Fibroblast of lung (primary cell): ENCODE measurements around the gene RBM4B. TPM values are rescaled to one million over a fixed set of nuclear protein-coding genes. Genes with fewer than 3 reads are reported as not detected.

Experiments
- DNase-seq, 2 donors: peaks; one replicate each; pipeline versions ENCODE4 v3.0.0 to v3.0.0-alpha.2; 2010; ENCODE audit warnings: low read depth in 2 of 2
- H2AFZ ChIP-seq: 2 replicates; pipeline ENCODE4 v1.5.1; 2012; ENCODE audit warnings: low read length, control low read depth, inconsistent platforms
- H3K27ac ChIP-seq: 2 replicates; pipeline ENCODE4 v1.5.1; 2011; ENCODE audit warnings: low read length, control low read depth; ENCODE audit not compliant: insufficient read depth
- H3K27me3 ChIP-seq: 2 replicates; pipeline ENCODE4 v1.5.1; 2011; ENCODE audit warnings: mild to moderate bottlenecking, low read length; ENCODE audit not compliant: control insufficient read depth, insufficient read depth
- H3K36me3 ChIP-seq: 2 replicates; pipeline ENCODE4 v1.5.1; 2011; ENCODE audit warnings: low read length; ENCODE audit not compliant: control insufficient read depth, insufficient read depth
- H3K4me1 ChIP-seq: 2 replicates; pipeline ENCODE4 v1.5.1; 2011; ENCODE audit warnings: low read length; ENCODE audit not compliant: control insufficient read depth, insufficient read depth; ENCODE audit errors: extremely low read depth
- H3K4me2 ChIP-seq: 2 replicates; pipeline ENCODE4 v1.5.1; 2011; ENCODE audit warnings: low read length, control low read depth; ENCODE audit not compliant: insufficient read depth; ENCODE audit errors: extremely low read depth
- H3K4me3 ChIP-seq, 4 experiments: fragments of 200-600 bp in 1 of 4; sonication (generic) in 1 of 4; replicated peaks in 1 of 4; 2 replicates each; pipeline ENCODE4 v1.5.1; 2011 to 2016; ENCODE audit warnings: low read length in 4 of 4, low read depth in 3 of 4, mild to moderate bottlenecking in 3 of 4, control low read depth in 2 of 4, inconsistent platforms in 1 of 4, mixed read lengths in 1 of 4; ENCODE audit not compliant: insufficient read depth in 1 of 4; ENCODE audit errors: control extremely low read depth in 1 of 4
- H3K79me2 ChIP-seq: 2 replicates; pipeline ENCODE4 v1.5.1; 2012; ENCODE audit warnings: mild to moderate bottlenecking, low read length, inconsistent platforms; ENCODE audit not compliant: control insufficient read depth, insufficient read depth
- H3K9ac ChIP-seq: 2 replicates; pipeline ENCODE4 v1.5.1; 2011; ENCODE audit warnings: mild to moderate bottlenecking, low read length, control low read depth; ENCODE audit not compliant: insufficient read depth
- H3K9me3 ChIP-seq: 2 replicates; pipeline ENCODE4 v1.5.1; 2012; ENCODE audit warnings: low read depth, low read length; ENCODE audit not compliant: control insufficient read depth, insufficient read depth
- H4K20me1 ChIP-seq: 2 replicates; pipeline ENCODE4 v1.5.1; 2011; ENCODE audit warnings: low read length; ENCODE audit not compliant: control insufficient read depth, insufficient read depth; ENCODE audit errors: extremely low read depth
- CTCF ChIP-seq, 2 donors: IDR thresholded peaks in 1 of 2; conservative IDR thresholded peaks in 1 of 2; 1 replicate in 1 of 2; 2 replicates in 1 of 2; pipeline ENCODE4 v1.5.1; 2011 to 2012; ENCODE audit warnings: low read length in 2 of 2, control low read depth in 1 of 2, inconsistent platforms in 1 of 2, low read depth in 1 of 2, mild to moderate bottlenecking in 1 of 2
- EZH2 ChIP-seq: IDR thresholded peaks from 2 replicates; pipeline ENCODE4 v1.5.1; 2012; ENCODE audit warnings: low read length, control low read depth, mild to moderate bottlenecking; ENCODE audit errors: missing control alignments
- polyA plus RNA-seq, 2 donors: library from polyadenylated mRNA; depleted of rRNA in 1 of 2; stranded (reverse) in 1 of 2; unstranded in 1 of 2; fragments of >200 nt; gene quantifications; 2 replicates each; pipeline ENCODE4 v1.2.1, GENCODE V29; 2011 to 2012; ENCODE audit warnings: missing spikeins in 1 of 2
- total RNA-seq: library from RNA; depleted of rRNA; stranded (reverse); fragments of >200 nt; gene quantifications from 2 replicates; pipeline ENCODE4 v1.2.1, GENCODE V29; 2014

Gene RBM4B
- total and polyA plus RNA-seq, 2 donors (not counting 1 experiment from before 2014, with no cell fraction given), result 24.6 to 28.4 TPM

GRCh38 chr11:66686100-66686785 is 8.6 kb upstream of the RBM4B start:
- H4K20me1 ChIP-seq, result no peaks in the 10 kb centered on the region
- no peaks in the 10 kb centered on the region for H3K27me3 ChIP-seq
- H3K27ac ChIP-seq, result no peak overlapping the region
- no peak overlapping the region for H3K9ac ChIP-seq
- no peak for TF ChIP-seq CTCF (conservative IDR thresholded peaks at IDR 0.05 in 1 of 2, IDR thresholded peaks at IDR 0.05 in 1 of 2; ENCODE audit: low read depth in 1 of 2, low read length in 2 of 2)
- TF ChIP-seq EZH2, result no peak
- H3K4me2 ChIP-seq, result no peak overlapping the region
- H3K36me3 ChIP-seq, result no peaks in the 10 kb centered on the region
- no peak overlapping the region for H2AFZ ChIP-seq
- no peak for DNase-seq
- H3K79me2 ChIP-seq, result no peaks in the 10 kb centered on the region
- no peaks in the 10 kb centered on the region for H3K4me1 ChIP-seq
- no peaks in the 10 kb centered on the region for H3K9me3 ChIP-seq
- H3K4me3 ChIP-seq, result no peak overlapping the region

GRCh38 chr11:66685276-66686099 is 7.8 kb upstream of the RBM4B start:
- H4K20me1 ChIP-seq, result no peaks in the 10 kb centered on the region
- no peaks in the 10 kb centered on the region for H3K79me2 ChIP-seq
- H3K36me3 ChIP-seq, result no peaks in the 10 kb centered on the region
- no peak overlapping the region for H3K4me2 ChIP-seq
- no peaks in the 10 kb centered on the region for H3K27me3 ChIP-seq
- no peaks in the 10 kb centered on the region for H3K9me3 ChIP-seq
- no peak overlapping the region for H3K9ac ChIP-seq
- no peak overlapping the region for H3K4me3 ChIP-seq
- no peak for DNase-seq
- no peaks in the 10 kb centered on the region for H3K4me1 ChIP-seq
- H2AFZ ChIP-seq, result no peak overlapping the region
- H3K27ac ChIP-seq, result no peak overlapping the region
- TF ChIP-seq CTCF (conservative IDR thresholded peaks at IDR 0.05 in 1 of 2, IDR thresholded peaks at IDR 0.05 in 1 of 2; ENCODE audit: low read depth in 1 of 2, low read length in 2 of 2) (no peak), EZH2 (no peak)

- Histone ChIP-seq H3K4me1 (no peaks in the 10 kb centered on the region), H3K27me3 (no peaks in the 10 kb centered on the region)
Observed at GRCh38 chr11:66684635-66685034, 6.9 kb upstream of the RBM4B start.

More at GRCh38 chr11:66684635-66685034, 6.9 kb upstream of the RBM4B start:
- no peaks in the 10 kb centered on the region for H3K79me2 ChIP-seq
- TF ChIP-seq EZH2 (no peak), CTCF (conservative IDR thresholded peaks at IDR 0.05 in 1 of 2, IDR thresholded peaks at IDR 0.05 in 1 of 2; ENCODE audit: low read depth in 1 of 2, low read length in 2 of 2) (no peak)
- H3K9ac ChIP-seq, result no peak overlapping the region
- H3K36me3 ChIP-seq, result no peaks in the 10 kb centered on the region
- H4K20me1 ChIP-seq, result no peaks in the 10 kb centered on the region
- no peak overlapping the region for H3K4me2 ChIP-seq
- H3K9me3 ChIP-seq, result no peaks in the 10 kb centered on the region
- H2AFZ ChIP-seq, result no peak overlapping the region
- no peak overlapping the region for H3K27ac ChIP-seq
- DNase-seq, result no peak
- no peak overlapping the region for H3K4me3 ChIP-seq
